NCI-H446 (cell line): ENCODE results near the gene MYCBP.
A peak's percentile ranks its signal among the peaks of the same experiment; 100 is the strongest.
"Not testable (repeated sequence)": the region's sequence is repeated elsewhere in the genome, so short reads cannot be mapped to it uniquely, and the experiment has no call there.

Experiments used
- DNase-seq, 2 experiments: peaks; one replicate each; lab custom pipeline; 2025; lab: John Stamatoyannopoulos, UW

The MYCBP gene

DNA sequence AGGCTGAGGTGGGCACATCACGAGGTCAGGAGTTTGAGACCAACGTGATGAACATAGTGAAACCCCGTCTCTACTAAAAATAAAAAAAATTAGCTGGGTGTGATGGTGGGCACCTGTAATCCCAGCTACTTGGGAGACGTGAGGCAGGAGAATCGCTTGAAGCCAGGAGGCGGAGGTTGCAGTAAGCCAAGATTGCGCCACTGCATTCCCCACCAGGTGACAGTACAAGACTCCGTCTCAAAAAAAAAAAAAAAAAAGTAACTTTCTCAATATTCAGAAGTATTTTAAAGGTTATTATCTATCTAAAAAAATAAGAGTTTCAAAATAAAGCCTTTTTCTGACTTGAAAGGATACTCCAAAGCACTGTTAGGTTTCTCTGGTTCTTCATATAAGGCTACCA lies 5.9 kb downstream of the MYCBP start:
- no peak for DNase-seq

DNA sequence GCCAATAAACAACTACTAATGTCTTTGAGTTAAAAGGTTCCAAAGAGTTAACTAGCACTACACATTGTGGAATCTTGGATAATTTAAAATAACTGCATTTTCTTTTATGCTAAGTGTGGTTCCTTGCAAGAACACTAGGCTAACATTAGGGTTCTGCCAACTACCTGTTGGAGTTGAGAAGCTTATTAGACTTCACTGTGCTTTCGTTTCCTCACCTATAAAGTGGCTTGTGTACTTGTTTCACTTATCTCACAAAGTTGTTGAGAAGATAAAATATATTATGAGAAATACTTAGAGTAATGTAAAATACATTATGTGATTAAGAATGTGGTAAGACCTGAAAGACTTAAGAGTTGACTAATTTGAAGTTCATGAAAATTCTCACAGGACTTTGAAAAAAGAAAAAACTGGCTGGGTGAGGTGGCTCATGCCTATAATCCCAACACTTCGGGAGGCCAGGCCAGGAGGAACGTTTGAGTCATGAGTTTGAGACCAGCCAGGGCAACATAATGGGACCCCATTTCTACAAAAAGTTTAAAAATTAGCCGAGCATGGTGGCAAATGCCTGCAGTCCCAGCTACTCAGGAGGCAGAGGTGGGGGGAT lies 7.9 kb downstream of the MYCBP start:
- no peak for DNase-seq

DNA sequence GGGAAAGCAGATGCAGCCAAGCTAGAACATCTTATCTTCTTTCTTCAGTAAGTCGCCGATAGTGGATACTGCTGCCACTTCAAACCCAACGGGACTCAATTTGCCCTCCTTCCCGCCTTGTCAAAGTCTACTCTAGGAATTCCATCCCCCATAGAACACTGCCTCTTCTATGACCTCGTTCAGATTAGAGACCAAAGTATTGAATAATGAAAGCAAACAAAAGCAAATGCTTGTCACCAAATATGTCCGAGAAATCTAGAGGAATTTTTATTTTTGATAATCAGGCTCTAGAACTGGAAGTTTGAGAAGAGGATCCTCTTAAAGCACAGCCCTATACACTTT lies 12.7 kb downstream of the MYCBP start:
- DNase-seq: no peak

DNA sequence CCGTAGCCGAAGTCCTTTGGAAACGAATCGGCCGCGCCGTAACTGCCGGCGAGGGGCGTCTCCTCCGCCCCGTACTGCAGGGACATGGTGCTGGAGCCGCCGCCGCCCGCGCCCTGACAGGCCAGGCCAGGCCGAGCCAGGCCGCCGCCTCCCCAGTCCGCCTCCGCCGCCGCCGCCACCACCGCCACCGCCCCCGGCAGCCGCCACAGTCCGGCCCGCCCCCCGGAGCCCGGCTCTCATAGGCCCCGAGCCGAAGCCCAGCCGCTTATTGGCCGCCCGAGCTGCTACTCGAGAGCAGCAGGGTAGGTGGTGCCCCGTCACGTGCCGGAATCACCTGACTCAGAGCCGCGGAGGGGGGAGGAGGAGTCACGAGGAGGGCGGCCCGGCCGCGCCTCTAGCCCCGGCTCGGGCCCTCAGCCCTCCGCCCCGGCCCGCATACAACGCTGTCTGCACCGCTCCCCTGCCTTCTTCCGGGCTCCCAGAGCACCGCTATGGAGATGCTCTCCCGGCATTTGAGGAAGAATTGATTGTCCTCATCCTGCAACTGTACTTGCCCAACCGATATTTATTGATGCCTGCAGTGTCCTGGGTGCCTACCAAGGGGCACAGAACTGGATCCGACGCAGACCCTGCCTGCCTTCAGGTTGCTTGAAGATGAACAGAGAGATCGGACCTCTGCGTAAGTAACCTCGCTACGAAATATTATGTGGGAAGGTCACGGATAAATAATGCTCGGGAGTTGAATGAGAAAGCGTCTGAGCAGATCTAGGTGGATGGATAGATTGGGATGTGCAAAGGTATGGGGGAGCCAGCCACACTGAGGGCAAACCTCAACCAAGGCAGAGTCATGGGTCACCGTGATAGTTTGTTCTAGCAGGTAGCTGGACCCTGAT lies 13.3 kb downstream of the MYCBP start, which contains the start of gene RRAGC:
Gene RRAGC (minus strand): TSS at position 212 of the 893 bp plus-strand sequence. CDS start 126 bp downstream, at position 86.
- DNase-seq: peak; percentile 91 to 98

GRCh38 chr1:38858833-38859560 lies 14.2 kb downstream of the MYCBP start:
- no peak for DNase-seq

DNA sequence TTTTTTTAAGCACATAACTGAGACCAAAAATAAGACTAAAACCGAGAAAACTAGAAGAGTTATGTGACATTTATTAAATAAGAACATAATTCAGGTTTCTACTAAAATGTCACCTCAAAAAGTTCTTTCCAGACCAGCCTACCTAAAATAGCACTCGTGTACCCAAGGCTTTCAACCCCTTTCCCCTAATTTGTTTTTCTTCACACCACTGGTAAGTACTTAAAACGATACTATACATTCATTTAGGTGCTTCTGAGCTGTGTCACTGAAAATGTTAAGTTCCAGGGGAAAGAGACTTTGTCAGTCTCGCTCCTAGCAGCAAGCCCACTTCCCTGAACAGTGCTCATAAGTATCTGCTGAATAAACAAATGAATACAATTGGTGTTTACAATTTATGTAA lies 20.4 kb downstream of the MYCBP start:
- DNase-seq: no peak

DNA sequence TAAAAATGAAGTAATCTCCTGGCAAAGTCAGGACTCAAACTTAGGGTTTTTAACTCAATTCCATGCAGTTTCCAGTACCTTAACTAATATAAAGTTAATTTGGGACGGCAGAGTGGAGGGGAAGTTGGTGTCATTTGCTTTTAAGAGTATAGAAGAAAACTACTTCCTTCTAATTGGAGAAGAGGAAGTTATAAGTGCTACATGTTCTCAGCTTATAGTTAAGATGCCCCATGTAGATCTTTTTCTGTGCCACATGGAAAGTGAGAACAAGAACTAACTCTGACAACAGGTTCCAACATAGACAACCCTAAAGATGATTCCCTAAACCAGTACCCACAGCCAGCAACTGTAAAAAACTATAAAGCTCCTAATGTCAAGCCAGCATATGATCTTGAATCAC lies 25.1 kb downstream of the MYCBP start:
- no peak for DNase-seq

DNA sequence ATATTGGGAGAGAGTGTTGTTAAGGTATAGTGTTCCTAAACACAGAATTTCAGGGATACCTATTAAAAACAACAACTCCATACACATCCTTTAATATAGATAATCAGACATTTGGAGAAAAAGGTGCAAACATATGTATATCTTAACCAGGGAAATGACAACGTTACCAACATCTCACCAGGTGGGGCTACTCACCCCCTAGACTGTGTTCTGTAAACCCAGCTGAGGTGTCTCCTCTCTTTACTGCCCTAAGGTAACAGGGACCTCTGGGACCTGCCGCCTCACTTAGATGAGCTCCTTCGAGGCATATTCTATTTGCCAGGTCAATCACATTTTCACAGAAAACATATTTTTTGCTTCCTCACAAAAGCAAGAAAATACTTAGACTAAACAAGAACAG lies 26.9 kb downstream of the MYCBP start:
- DNase-seq: no peak

GRCh38 chr1:38845088-38845487 lies 28.1 kb downstream of the MYCBP start:
- DNase-seq: not testable (repeated sequence)

GRCh38 chr1:38840281-38840680 lies 32.9 kb downstream of the MYCBP start:
- DNase-seq: no peak

DNA sequence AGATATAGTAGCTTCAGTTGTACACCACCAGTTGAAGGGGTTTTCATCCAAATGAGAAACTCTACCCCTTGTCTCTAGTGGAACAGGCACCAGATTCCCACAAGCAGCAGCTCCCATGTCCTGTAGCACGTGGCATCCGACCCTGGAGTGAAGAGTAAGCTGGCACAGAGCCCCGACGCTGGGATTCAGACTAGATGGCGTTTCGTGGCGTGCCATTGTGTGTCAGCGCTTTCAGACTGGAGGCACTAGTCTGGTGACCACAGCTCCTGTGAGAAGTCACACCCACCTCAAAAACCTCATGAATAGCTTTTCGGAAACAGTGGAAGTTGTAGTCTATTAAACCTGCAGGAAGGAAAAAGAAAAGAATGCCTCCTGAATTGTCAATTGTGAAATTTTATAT lies 33.8 kb downstream of the MYCBP start:
- no peak for DNase-seq

- DNase-seq: not testable (repeated sequence)
Measured at GRCh38 chr1:38836316-38836715, 36.8 kb downstream of the MYCBP start.

- peak; percentile 54 to 87 for DNase-seq
Measured at GRCh38 chr1:38834937-38835827, 38.0 kb downstream of the MYCBP start.

GRCh38 chr1:38834221-38834782 lies 38.8 kb downstream of the MYCBP start:
- DNase-seq: no peak

DNA sequence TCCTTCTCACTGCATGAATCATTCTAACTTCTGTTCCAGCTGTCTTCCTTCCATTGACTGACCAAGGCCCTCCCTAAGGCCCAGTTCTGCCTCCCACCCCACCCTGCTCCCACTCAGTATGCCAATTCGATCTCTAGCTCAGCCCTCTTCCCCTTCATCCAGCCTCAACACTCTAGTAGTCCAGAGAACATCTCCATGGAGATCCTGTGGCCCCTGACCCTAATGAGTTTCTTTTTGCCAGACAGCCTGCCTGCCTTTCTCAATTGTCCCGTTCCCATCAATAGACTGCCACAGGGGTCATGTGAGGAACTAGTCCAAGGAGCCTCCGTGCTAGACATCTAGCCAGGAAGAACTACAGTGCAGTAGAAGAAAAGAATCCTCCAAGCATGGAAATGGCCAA lies 40.0 kb downstream of the MYCBP start:
- no peak for DNase-seq

DNA sequence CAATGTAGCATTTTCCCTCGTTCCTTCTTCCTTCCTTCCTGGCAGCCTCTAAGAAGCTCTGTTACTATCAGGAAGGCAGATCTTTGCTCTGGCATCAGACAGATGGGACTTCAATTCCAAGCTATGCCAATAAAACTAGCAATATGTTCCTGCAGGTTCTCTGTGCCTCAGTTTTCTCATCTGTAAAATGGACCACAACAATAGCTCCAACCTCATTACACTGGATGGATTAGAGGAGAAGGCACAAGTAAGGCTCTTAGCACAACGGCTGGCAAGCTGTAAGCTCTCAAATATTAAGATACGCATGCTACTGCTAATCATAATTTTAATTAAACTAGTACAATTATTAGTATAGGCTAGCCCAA lies 40.8 kb downstream of the MYCBP start:
- DNase-seq: no peak

DNA sequence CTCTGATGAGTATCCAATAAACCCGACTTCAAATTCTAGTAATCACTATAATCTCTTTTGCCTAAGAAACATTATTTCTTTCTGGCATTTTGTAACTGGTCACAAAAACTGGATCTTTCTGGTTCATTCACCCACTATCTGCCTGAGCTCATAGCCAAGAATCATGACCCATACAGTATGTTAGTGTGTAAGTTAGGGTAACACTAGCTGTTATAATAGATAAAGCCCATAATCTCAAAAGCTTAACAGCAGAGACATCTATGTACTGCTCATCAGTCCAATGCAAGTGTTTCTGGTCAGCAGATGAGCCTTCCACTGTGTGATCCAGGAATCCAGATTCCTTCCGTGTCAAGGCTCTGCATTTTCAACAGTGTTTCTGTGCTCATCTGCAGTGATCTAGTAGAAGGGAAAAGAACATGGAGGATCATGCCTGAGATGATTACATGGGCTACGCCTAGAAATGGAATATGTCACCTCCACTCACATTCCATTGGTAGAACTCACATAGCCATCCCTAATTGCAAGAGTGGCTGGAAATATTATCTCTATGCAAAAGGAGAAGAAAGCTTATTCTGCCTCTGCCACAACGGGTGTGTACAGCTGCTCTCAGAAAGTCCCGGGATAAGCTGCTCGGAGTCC lies 41.3 kb downstream of the MYCBP start:
- DNase-seq: no peak

GRCh38 chr1:38829368-38829767 lies 43.8 kb downstream of the MYCBP start:
- DNase-seq: no peak

DNA sequence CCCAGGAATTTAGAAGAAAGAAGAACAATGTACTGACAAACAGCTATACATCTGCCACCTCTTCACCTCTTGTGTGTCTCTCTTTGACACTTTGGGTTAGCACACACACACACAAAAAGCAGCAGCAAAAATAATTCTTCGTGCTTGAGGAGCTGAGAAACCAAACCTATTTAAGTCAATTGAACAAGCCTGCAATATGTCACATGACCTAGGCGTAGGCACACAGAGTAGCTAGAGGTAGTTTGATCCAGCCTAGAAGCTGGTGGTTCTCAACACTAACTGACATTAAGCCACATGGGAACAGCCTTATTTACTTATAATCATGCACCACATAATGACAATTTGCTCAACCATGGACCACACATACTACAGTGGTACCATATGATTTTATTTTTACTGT lies 45.8 kb downstream of the MYCBP start:
- no peak for DNase-seq

DNA sequence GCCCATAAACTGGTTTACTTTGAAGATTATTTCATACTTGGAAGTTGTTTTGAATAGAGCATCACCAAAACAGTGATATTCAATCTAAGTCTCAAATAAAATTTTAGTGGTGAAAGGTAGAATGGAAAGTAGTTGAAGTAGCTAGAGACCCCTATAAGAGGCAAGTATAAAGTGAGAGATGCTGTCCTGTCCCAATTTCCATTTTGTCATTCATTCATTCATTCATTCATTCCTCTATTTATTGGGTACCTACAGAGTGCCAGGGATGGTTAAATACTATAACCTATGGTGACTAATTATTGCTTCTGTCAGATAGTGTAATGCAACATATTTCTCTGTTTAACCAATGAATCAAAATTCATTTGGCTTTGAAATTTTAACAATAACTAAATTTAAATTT lies 46.3 kb downstream of the MYCBP start:
- DNase-seq: no peak

DNA sequence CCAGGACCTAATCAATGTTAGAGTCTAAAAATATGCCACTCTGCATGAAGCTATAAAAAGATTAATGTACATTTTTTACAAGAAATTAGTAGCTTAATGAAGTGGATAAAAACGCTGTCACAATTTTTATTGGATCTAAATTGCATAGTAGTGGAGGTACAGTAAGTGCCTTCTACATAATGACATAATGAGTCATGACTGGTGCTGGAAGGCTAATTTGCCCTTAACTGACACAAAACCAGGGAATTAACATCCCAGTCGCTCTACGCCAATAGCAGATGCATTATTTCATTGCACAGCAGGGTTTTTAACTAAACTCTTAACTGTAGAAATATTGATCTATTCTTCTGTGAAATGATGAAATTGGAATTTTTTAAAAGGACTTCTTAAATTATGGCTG lies 46.9 kb downstream of the MYCBP start:
- DNase-seq: no peak
